Neural cell (in vitro differentiated cells): ENCODE data around the gene HPS5. TPM values are rescaled to one million over a fixed set of nuclear protein-coding genes. Genes with fewer than 3 reads are reported as not detected.

Experiments
- H2AFZ ChIP-seq: fragments of 200-600, 300-800 bp; sonication (generic), shearing (Covaris generic); 2 replicates; pipeline ENCODE4 v1.6.0; 2014; ENCODE audit warnings: low read depth, mild to moderate bottlenecking, antibody characterized with exemption, low read length, moderate library complexity
- H3F3A ChIP-seq: fragments of 200-600 bp; shearing (Covaris generic); 2 replicates; pipeline ENCODE4 v1.6.1; 2016; ENCODE audit warnings: mild to moderate bottlenecking, moderate library complexity, mixed read lengths, antibody characterized with exemption, low read length; ENCODE audit not compliant: insufficient read depth, poor library complexity, severe bottlenecking
- H3K27ac ChIP-seq: fragments of 200-600, 300-800 bp; sonication (generic), shearing (Covaris generic); 2 replicates; pipeline ENCODE4 v1.5.1; 2014; ENCODE audit warnings: mild to moderate bottlenecking, low read length, moderate library complexity
- H3K27me3 ChIP-seq: fragments of 300-800, 200-600 bp; sonication (generic), shearing (Covaris generic); 2 replicates; pipeline ENCODE4 v1.6.0; 2014; ENCODE audit warnings: mild to moderate bottlenecking, low read depth, low read length, moderate library complexity; ENCODE audit not compliant: insufficient read depth
- H3K36me3 ChIP-seq: fragments of 300-800, 200-600 bp; sonication (generic), shearing (Covaris generic); 2 replicates; pipeline ENCODE4 v1.5.1; 2014; ENCODE audit warnings: mild to moderate bottlenecking, antibody characterized with exemption, low read length, moderate library complexity; ENCODE audit not compliant: insufficient read depth
- H3K4me2 ChIP-seq: fragments of 300-800, 200-600 bp; sonication (generic), shearing (Covaris generic); 2 replicates; pipeline ENCODE4 v1.6.0; 2014; ENCODE audit warnings: mild to moderate bottlenecking, low read length
- H3K4me3 ChIP-seq: fragments of 300-800, 200-600 bp; sonication (generic), shearing (Covaris generic); 2 replicates; pipeline ENCODE4 v1.5.1; 2014; ENCODE audit warnings: mild to moderate bottlenecking, low read length, moderate library complexity
- H3K79me2 ChIP-seq: fragments of 200-600 bp; shearing (Covaris generic); replicated peaks from 2 replicates; pipeline ENCODE4 v1.6.0; 2014; ENCODE audit warnings: mild to moderate bottlenecking, low read length, moderate library complexity; ENCODE audit not compliant: insufficient read depth
- H3K9ac ChIP-seq: fragments of 300-800, 200-600 bp; sonication (generic), shearing (Covaris generic); 2 replicates; pipeline ENCODE4 v1.6.1; 2016; ENCODE audit warnings: mild to moderate bottlenecking, low read length, mixed read lengths
- H3K9me2 ChIP-seq: fragments of 200-600 bp; shearing (Covaris generic); 2 replicates; pipeline ENCODE4 v1.6.1; 2016; ENCODE audit warnings: mild to moderate bottlenecking, low read length, mixed read lengths; ENCODE audit not compliant: insufficient read depth
- H3K9me3 ChIP-seq: fragments of 200-600, 300-800 bp; sonication (generic), shearing (Covaris generic); 2 replicates; pipeline ENCODE4 v1.6.1; 2016; ENCODE audit warnings: mild to moderate bottlenecking, mixed run types, low read length, moderate library complexity, mixed read lengths
- H4K20me1 ChIP-seq: fragments of 200-600 bp; shearing (Covaris generic); 2 replicates; pipeline ENCODE4 v1.6.1; 2016; ENCODE audit warnings: mild to moderate bottlenecking, mixed run types; ENCODE audit not compliant: insufficient read depth
- CTCF ChIP-seq: fragments of 450-650 bp; IDR thresholded peaks from 2 replicates; pipeline ENCODE4 v1.5.1; 2014; ENCODE audit warnings: antibody characterized with exemption, mild to moderate bottlenecking, moderate library complexity; ENCODE audit not compliant: poor library complexity, severe bottlenecking
- EP300 ChIP-seq: fragments of 450-650 bp; conservative IDR thresholded peaks from 2 replicates; pipeline ENCODE4 v1.6.1; 2014; ENCODE audit warnings: antibody characterized with exemption, mild to moderate bottlenecking, moderate library complexity; ENCODE audit not compliant: poor library complexity, severe bottlenecking
- EZH2 ChIP-seq: fragments of 200-600, 300-800 bp; shearing (Covaris generic), sonication (generic); IDR thresholded peaks from 2 replicates; pipeline ENCODE4 v1.6.1; 2014; ENCODE audit warnings: antibody characterized with exemption, low read length, borderline replicate concordance, mild to moderate bottlenecking; ENCODE audit not compliant: insufficient read depth, poor library complexity, severe bottlenecking
- MXI1 ChIP-seq: fragments of 450-650 bp; conservative IDR thresholded peaks from 2 replicates; pipeline ENCODE4 v1.6.1; 2014; ENCODE audit warnings: antibody characterized with exemption, mild to moderate bottlenecking; ENCODE audit not compliant: poor library complexity, severe bottlenecking
- POLR2AphosphoS5 ChIP-seq: IDR thresholded peaks from 2 replicates; pipeline ENCODE4 v1.6.1; 2012
- RAD21 ChIP-seq: fragments of 450-650 bp; conservative IDR thresholded peaks from 2 replicates; pipeline ENCODE4 v1.6.1; 2014; ENCODE audit warnings: antibody characterized with exemption, mild to moderate bottlenecking, moderate library complexity
- REST ChIP-seq: IDR thresholded peaks from 2 replicates; pipeline ENCODE4 v1.6.1; 2012; ENCODE audit warnings: borderline replicate concordance
- SMC3 ChIP-seq: fragments of 450-650 bp; conservative IDR thresholded peaks from 2 replicates; pipeline ENCODE4 v1.6.1; 2014; ENCODE audit warnings: antibody characterized with exemption, mild to moderate bottlenecking, moderate library complexity; ENCODE audit not compliant: poor library complexity
- TAF1 ChIP-seq: IDR thresholded peaks from 2 replicates; pipeline ENCODE4 v1.6.1; 2012; ENCODE audit warnings: low read depth
- polyA plus RNA-seq: library from polyadenylated mRNA; depleted of rRNA; stranded (reverse); fragments of >200 nt; gene quantifications from 2 replicates; pipeline ENCODE4 v1.2.3, GENCODE V29; 2014

HPS5 gene
- polyA plus RNA-seq, 1 donor from 2014 or later: 28.5 TPM

GRCh38 chr11:18307461-18308139 lies 14.3 kb downstream of the HPS5 start:
- no peaks in the 10 kb centered on the region for H3K9me2 ChIP-seq
- H3K9ac ChIP-seq: no peak overlapping the region
- H4K20me1 ChIP-seq: no peaks in the 10 kb centered on the region
- no peak overlapping the region for H2AFZ ChIP-seq
- H3K27me3 ChIP-seq: no peaks in the 10 kb centered on the region
- TF ChIP-seq RAD21 (no peak), EZH2 (no peak), MXI1 (no peak), REST (no peak), POLR2AphosphoS5 (no peak), CTCF (no peak), EP300 (no peak), TAF1 (no peak), SMC3 (no peak)
- no peaks in the 10 kb centered on the region for H3F3A ChIP-seq
- no peaks in the 10 kb centered on the region for H3K9me3 ChIP-seq
- H3K36me3 ChIP-seq: peaks cover 6% of the 10 kb centered on the region
- H3K79me2 ChIP-seq: no peaks in the 10 kb centered on the region
- no peak overlapping the region for H3K27ac ChIP-seq
- no peak overlapping the region for H3K4me3 ChIP-seq
- H3K4me2 ChIP-seq: no peak overlapping the region

- Histone ChIP-seq H4K20me1 (no peaks in the 10 kb centered on the region), H3K4me3 (no peak overlapping the region), H3K36me3 (peaks cover 6% of the 10 kb centered on the region)
Measured at GRCh38 chr11:18304745-18305144, 17.2 kb downstream of the HPS5 start.

More at GRCh38 chr11:18304745-18305144, 17.2 kb downstream of the HPS5 start:
- no peaks in the 10 kb centered on the region for H3K9me3 ChIP-seq
- H3K9ac ChIP-seq: no peak overlapping the region
- H3K27ac ChIP-seq: no peak overlapping the region
- H3K27me3 ChIP-seq: no peaks in the 10 kb centered on the region
- H3K4me2 ChIP-seq: no peak overlapping the region
- H3K79me2 ChIP-seq: no peaks in the 10 kb centered on the region
- H2AFZ ChIP-seq: no peak overlapping the region
- no peaks in the 10 kb centered on the region for H3F3A ChIP-seq
- no peaks in the 10 kb centered on the region for H3K9me2 ChIP-seq
- TF ChIP-seq EP300 (no peak), REST (no peak), POLR2AphosphoS5 (no peak), CTCF (no peak), MXI1 (no peak), SMC3 (no peak), EZH2 (no peak), RAD21 (no peak), TAF1 (no peak)
